HG02870 (cell line): ENCODE results near the gene IDH3B.
A peak's percentile ranks its signal among the peaks of the same experiment; 100 is the strongest.

Source experiments
- ATAC-seq: cut with Tn5 transposase; IDR thresholded peaks from one replicate; pipeline ENCODE4 v1.9.1; 2021; ENCODE audit warnings: mild to moderate bottlenecking, moderate library complexity; ENCODE audit not compliant: unreplicated experiment

Gene IDH3B

GRCh38 chr20:2658414-2659354, 5.3 kb downstream of the IDH3B start:
- no peak for ATAC-seq

- ATAC-seq: no peak
Observed at GRCh38 chr20:2657674-2658073, 6.3 kb downstream of the IDH3B start.

- no peak for ATAC-seq
Observed at GRCh38 chr20:2657241-2657640, 6.8 kb downstream of the IDH3B start.

GRCh38 chr20:2656471-2657117, 7.4 kb downstream of the IDH3B start:
- ATAC-seq: no peak

- no peak for ATAC-seq
Observed at GRCh38 chr20:2655331-2656116, 8.5 kb downstream of the IDH3B start.

GRCh38 chr20:2654831-2655230, 9.2 kb downstream of the IDH3B start:
- no peak for ATAC-seq

- ATAC-seq: no peak
Observed at GRCh38 chr20:2654384-2654822, 9.6 kb downstream of the IDH3B start.

GRCh38 chr20:2653556-2654383, 10.2 kb downstream of the IDH3B start:
- no peak for ATAC-seq

- peak; percentile 41 for ATAC-seq
Observed at GRCh38 chr20:2652724-2653555, 11.1 kb downstream of the IDH3B start.

GRCh38 chr20:2651772-2652723, 12.0 kb downstream of the IDH3B start, which contains the start of gene NOP56:
Gene NOP56, plus strand, starts transcription at chr20:2652632. Its CDS starts 29 bp downstream, at chr20:2652661.
- ATAC-seq: peak; percentile 70

GRCh38 chr20:2643708-2644107, 20.3 kb downstream of the IDH3B start:
- no peak for ATAC-seq

- no peak for ATAC-seq
Observed at GRCh38 chr20:2640899-2641298, 23.1 kb downstream of the IDH3B start.

- ATAC-seq: no peak
Observed at GRCh38 chr20:2640260-2640659, 23.8 kb downstream of the IDH3B start.

GRCh38 chr20:2637246-2637645, 26.8 kb downstream of the IDH3B start:
- no peak for ATAC-seq

GRCh38 chr20:2633381-2633780, 30.6 kb downstream of the IDH3B start:
- ATAC-seq: no peak

- no peak for ATAC-seq
Observed at GRCh38 chr20:2631228-2631627, 32.8 kb downstream of the IDH3B start.

- no peak for ATAC-seq
Observed at GRCh38 chr20:2626853-2627541, 37.0 kb downstream of the IDH3B start.

GRCh38 chr20:2625062-2625461, 39.0 kb downstream of the IDH3B start:
- no peak for ATAC-seq
